ENCODE data around the gene RHOF.
"Not testable (repeated sequence)": the region's sequence is repeated elsewhere in the genome, so short reads cannot be mapped to it uniquely, and the experiment has no call there.

RHOF gene

GRCh38 chr12:121790785-121791184 lies 2.7 kb downstream of the RHOF start:
- not testable (repeated sequence) for DNase-seq

- DNase-seq, result no peak
Measured at GRCh38 chr12:121789800-121790728, 3.4 kb downstream of the RHOF start.

DNA sequence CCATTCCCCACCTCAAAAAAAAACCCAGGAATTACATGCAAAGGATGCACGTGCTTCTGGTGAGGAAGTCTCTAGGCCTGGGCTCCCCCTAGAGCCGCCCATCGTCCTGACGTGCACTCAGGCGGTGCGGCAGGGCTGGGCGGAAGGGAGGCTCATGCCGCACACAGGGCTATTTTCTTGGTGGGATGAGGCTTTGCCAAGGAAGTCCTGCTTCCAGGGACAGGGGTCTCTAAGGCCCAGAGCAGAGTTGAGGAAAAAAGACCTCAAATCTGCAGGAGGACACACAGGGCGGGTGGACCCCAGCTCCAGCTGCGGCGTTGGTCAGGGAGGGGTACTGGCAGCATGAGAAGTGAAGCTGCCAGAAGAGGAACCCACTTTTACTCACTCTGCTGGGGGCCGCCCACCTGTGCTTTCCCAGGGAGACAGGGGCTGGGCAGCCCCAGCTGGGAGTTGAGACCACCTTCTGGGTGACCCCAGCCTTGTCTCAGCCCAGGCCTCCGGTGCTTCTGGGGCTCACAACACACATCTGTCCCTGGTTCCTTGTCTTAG lies 4.2 kb downstream of the RHOF start:
- DNase-seq, result no peak

DNA sequence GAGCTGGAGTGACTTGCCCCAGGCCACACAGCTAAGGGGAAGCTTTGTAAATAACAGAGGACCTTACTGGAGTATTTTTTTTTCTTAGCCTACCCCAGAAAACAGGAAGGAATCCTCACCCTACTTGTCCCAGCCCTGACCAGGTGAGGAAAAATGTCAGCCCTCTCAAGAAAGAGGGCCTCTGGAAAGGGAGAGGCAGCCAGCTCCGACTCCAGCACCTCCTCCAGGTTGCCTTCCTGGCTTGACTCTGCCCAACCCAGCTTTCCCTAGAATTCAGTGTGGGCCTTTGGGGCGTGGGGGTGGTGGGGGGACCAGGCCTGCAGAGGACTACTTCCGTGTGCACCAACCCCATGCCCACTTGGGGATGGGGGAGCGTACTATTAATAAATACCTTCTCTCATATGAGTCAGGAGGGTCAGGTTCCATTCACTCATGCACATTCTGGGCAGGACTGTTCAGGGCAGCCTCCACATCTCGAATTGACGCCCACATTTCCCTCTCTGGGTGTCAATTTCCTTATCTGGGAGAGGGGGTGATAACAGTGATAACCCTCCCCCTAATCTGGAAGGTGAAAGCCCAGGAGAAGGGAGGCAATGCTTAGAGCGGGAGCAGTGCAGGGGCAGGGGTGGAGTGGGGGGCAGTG lies 5.2 kb downstream of the RHOF start:
- peak; percentile 87 for DNase-seq

DNA sequence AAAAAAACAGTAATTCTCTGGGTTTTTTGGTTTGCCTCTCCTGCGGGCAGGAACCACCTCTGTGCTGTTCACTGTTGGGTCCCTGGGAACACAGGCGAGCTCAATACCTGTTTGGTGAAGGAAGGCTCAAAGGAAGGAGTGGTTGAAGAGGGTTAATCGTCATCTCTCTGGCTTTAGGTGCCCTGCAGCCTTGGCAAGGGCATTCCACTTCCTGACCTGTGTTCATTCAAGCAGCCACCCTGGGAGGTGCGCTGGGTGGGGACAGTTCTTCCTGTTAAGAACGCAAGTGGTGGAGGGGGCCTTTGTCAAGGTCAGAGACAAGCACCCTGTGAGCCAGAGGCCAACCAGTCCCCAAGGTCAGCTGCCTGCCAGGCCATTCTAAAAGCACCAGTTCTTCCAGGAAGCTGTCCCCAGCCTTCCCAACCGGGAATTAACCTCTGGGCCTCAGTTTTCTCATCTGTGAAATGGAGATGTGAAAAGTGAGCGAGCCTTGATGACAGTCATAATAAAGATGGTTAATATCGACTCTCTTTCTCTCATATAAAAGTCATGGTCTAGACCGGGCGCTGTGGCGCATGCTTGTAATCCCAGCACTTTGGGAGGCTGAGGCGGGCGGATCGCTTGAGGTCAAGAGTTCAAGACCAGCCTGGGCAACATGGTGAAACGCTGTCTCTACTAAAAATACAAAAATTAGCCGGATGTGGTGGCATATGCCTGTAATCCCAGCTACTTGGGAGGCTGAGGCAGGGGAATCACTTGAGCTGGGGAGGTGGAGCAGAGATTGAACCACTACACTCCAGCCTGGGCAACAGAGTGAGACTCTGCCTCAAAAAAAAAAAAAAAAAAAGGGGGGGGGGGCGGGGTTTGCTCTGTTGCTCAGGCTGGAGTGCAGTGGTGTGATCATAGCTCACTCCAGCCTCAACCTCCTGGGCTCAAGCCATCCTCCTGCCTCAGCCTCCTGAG lies 6.1 kb downstream of the RHOF start:
- DNase-seq, result no peak

GRCh38 chr12:121786440-121786825 lies 7.1 kb downstream of the RHOF start:
- peak; percentile 95 for DNase-seq

DNA sequence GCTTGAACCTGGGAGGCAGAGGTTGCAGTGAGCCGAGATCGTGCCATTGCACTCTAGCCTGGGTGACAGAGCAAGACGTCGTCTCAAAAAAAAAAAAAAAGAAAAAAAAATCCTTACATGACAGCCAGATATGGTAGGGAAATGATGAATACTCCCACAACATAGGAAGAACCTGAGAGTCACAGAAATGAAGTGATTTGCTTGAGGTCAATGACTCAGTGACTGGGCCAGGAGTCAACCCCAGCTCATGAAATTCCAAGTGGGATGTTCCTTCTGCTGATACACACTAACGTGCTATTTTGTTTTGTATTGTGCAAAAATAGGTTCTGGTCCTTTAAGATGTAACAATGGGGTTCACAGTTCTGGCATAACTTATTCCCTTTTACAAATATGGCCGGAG lies 9.0 kb downstream of the RHOF start:
- DNase-seq, result peak; percentile 89

DNA sequence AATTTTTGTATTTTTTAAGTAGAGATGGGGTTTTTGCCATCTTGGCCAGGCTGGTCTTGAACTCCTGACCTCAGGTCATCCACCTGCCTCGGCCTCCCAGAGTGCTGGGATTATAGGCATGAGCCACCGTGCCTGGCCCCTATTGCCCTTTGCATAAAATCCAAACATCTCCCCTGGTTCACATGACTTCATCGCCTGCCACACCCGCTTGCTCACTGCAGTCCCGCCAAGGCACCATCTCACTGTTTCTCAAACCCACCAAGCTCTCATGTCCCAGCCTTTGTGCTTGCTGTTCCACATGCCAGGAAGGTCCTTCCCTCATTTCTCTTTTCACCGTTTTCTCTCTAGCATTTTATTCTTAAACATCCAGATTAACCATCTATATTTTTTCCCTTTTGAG lies 9.7 kb downstream of the RHOF start:
- DNase-seq, result peak; percentile 57

GRCh38 chr12:121781998-121782979 lies 11.2 kb downstream of the RHOF start:
- DNase-seq, result no peak

DNA sequence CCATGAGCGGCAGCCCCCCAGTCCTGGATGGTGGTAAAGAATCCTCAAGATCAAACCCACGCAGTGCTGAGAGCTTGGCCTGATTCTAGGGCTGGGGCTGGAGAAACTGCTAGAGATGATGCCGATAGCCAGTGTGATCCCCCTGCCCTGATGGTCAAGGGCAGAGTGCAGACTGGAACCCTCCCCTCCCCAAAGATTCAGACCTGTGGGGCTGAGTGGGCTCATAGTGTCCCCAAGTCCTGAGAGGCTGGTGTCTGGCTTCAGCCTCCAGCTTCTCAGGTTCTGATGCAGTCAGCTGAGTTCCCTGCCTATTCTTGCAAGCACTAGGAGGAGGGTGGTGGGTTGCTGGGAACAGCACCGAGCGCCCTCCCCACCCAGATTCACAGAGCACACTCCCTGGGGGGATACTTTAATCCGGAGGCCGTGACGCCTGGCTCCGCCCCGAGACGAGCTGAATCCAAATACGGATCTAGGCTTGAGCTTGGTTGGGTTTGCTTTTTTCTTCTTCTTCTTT lies 11.9 kb downstream of the RHOF start:
- DNase-seq, result no peak

DNA sequence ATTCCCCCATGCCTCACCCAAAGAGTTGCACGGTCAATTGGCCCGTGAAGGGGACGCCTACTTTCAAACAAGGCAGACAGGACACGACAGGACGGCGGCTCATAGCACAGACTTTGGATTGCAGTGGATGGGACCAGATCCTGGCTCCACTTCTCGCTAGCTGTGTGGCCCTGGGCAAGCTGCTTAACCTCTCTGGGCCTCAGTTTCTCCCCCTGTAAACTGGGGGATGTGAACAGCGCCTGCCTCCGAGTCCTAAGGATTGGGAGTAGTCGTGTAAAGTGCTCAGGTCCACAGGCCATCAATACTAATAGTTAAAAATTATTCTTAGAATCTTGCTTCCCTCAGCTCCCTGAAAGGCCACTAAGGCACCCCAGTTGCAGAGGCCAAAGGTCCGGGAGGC lies 13.1 kb downstream of the RHOF start:
- DNase-seq, result no peak

GRCh38 chr12:121779422-121779895 lies 14.0 kb downstream of the RHOF start:
- no peak for DNase-seq

DNA sequence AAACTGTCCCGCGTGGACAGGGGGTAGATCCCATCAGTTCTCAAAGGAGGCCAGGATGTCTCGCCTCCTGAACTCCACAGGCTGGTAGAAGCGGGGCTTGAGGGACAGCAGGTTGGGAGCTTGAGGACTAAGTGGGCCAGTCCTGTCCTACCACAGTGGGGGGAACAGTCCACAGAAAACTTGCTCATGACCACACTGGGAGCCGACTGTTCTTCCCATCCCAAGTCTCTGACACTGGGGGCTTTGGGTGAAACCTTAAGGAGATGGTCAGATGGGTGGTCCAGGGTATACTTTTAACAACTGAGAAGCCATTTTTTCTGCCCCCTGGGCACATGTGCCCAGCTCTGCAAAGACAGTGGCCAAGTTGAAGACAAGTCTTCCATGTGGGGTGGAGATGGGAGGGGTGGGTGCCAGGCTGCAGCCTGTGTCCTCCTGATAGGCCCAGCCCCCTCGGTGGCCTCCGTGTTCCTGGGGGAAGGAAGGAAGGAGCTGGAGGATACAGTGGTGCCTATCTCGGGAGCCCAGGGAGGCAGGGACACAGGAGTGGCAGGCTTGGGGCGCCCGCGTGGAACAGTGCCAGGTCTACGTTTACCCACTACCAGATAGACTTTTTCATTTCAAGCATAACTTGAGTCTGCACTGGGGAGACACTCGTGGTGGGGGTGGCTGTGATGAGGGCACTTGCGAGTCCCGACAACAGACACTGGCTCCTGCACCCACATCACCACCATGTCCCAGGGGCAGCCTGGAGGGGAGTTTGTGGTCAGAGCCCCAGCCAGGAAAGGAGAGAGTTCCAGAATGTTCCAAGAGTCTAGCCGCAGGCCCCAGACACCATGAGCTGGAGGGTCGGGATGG lies 14.7 kb downstream of the RHOF start:
- DNase-seq, result no peak

GRCh38 chr12:121776190-121777098 lies 17.0 kb downstream of the RHOF start:
- peak; percentile 47 for DNase-seq

DNA sequence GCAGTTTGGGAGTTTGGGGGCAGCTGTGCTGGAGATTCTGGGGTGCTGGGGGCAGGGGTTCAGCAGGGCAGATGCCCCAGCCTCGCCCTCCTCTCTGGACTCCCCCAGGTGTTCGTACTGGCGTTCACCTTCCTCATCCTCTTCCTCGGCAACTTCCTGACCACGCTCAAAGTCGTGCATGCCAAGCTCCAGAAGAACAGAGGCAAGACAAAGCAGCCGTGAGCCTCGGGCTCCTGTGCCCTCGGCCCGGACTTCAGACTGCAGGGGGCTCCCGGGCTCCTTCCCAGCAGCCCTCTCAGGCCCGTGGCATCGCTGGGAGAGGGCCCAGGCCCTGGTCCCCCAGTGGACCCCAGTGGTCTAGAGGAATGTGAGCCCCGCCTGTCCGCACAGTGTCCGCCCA lies 18.0 kb downstream of the RHOF start:
- no peak for DNase-seq

DNA sequence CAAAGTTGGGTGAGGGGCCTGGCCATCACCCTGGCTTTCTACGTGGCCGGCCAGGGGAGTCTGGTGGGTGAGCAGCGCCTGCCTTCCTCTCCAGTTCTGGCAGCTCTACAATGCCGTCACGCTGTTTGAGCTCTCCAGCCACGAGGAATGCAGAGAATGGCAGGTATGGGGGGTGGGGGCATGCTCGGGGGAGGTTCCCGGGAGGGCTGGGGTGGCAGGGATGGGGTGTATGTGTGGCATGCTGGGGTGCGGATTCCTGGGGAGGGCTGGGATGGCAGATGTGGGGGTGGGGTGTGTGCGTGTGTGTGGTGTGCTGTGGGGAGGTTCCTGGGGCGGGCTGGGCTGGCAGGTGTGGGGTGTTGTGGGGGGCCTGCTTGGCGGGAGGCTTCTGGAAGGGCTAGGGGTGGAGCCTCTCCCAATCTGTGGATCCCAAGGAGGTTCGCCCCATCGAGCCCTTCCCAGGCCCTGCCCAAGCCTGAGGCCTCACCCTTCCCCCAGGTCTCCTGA lies 18.5 kb downstream of the RHOF start:
- DNase-seq, result peak; percentile 91

DNA sequence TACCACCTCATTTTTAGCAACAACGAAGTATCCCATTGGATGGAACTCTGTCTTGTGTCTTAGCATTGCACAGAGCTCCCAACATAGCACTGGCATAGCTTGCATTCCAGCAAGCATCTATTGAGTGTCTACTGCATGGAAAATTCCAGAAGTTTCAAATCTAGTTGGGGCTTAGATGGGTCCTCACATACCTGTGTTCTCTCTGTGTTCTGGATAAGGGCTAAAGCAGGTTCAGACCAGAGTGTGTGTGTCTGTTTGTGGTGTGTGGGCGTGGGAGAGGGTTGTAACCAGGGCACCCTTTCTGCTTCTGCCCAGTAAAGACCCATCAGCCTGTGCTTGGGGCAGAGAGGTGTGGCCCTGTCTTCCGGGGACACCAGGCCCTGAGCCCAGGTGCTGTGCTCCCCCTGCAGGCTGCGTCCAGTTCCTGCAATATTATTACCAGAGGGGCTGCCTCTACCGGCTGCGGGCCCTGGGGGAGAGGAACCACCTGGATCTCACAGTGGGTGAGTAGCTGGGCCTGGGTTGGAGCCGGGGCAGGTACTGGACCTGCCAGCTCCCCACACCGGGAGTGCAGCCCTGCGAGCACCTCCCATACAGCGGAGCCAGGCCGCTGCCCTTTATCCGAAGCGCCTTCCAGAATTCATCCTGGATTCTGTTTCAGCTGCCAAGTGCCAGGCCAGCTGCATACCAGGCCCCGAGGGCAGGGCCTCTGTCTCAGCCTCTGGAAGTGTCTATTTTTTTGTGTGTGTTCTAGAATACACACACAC lies 20.3 kb downstream of the RHOF start:
- peak; percentile 67 for DNase-seq
